Ovary (tissue), 3 donors: ENCODE results near the gene INSR.

Experiments used
- CTCF ChIP-seq, 3 donors: fragments of 450-650 bp in 2 of 3; fragments of 200-600 bp in 1 of 3; IDR thresholded peaks; one replicate each; pipeline versions ENCODE4 v1.5.1 to v1.8.0; 2016 to 2022; ENCODE audit warnings: antibody characterized with exemption in 3 of 3, mild to moderate bottlenecking in 1 of 3
- EP300 ChIP-seq: sonication (generic); formaldehyde crosslinking; IDR thresholded peaks from one replicate; pipeline ENCODE4 v1.6.1; 2017; ENCODE audit warnings: antibody characterized with exemption
- POLR2A ChIP-seq: fragments of 450-650 bp; IDR thresholded peaks from one replicate; pipeline ENCODE4 v1.6.1; 2017; ENCODE audit warnings: antibody characterized with exemption, mild to moderate bottlenecking, moderate library complexity
- donor health status: DM: no; HTN: no; CAD: no.

GRCh38 chr19:7301525-7301924, 7.3 kb upstream of the INSR start:
- TF ChIP-seq POLR2A (no peak), EP300 (no peak), CTCF (IDR thresholded peaks at IDR 0.05) (no peak)
